GM12801 (cell line): ENCODE data around the gene POLR1A.
A peak's percentile ranks its signal among the peaks of the same experiment; 100 is the strongest.

Source experiments
- TF ChIP-seq, protein P1 (sequence below): IDR thresholded peaks from one replicate; pipeline ENCODE4 v1.5.1; 2011; ENCODE audit warnings: control low read depth; ENCODE audit not compliant: insufficient read length; ENCODE audit errors: extremely low read depth

POLR1A gene

DNA sequence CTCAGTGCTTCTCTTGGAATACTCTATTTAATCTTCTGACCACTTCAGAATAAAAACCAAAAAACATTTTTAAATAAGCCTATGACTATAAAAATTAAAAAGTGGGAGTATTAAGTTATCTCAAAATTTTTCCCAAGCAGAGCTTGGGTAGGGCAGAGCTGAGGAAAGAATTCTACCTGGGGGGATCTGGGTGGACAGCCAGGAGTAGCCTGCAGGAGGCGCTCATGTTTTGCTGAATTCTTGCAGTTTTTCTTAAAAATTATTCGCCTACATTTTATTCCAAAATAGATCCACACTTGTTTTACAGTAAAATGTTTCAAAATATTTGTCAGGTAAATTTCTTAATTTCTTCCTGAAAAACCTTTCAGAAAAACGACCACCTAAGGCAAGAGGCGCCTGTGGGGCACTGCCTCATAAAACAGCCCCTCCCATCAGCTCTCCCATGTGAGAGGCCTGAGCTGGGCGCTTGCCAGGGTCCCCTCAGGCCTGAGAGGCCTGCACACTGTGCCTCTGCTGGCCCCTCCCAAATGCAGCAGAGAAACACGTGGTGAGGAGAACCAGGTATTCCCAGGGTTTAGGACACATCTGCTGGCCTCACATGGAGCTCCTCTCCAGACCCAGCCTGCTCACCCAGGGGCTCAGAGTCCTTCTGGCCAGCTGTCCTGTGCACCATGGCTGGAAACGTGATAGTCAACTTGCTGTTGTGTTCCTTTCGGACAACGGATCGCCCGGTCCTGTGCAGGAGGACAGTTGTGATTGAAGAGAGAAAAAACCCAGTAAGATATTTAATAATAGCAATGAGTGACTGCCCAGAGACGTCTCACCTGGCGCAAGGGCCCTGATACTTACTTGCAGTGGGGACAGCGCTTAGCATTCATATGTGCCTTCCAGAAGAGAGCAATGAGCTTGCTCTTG is 17.5 kb downstream of the POLR1A start:
- TF ChIP-seq, protein P1, sequence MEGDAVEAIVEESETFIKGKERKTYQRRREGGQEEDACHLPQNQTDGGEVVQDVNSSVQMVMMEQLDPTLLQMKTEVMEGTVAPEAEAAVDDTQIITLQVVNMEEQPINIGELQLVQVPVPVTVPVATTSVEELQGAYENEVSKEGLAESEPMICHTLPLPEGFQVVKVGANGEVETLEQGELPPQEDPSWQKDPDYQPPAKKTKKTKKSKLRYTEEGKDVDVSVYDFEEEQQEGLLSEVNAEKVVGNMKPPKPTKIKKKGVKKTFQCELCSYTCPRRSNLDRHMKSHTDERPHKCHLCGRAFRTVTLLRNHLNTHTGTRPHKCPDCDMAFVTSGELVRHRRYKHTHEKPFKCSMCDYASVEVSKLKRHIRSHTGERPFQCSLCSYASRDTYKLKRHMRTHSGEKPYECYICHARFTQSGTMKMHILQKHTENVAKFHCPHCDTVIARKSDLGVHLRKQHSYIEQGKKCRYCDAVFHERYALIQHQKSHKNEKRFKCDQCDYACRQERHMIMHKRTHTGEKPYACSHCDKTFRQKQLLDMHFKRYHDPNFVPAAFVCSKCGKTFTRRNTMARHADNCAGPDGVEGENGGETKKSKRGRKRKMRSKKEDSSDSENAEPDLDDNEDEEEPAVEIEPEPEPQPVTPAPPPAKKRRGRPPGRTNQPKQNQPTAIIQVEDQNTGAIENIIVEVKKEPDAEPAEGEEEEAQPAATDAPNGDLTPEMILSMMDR: no peak

DNA sequence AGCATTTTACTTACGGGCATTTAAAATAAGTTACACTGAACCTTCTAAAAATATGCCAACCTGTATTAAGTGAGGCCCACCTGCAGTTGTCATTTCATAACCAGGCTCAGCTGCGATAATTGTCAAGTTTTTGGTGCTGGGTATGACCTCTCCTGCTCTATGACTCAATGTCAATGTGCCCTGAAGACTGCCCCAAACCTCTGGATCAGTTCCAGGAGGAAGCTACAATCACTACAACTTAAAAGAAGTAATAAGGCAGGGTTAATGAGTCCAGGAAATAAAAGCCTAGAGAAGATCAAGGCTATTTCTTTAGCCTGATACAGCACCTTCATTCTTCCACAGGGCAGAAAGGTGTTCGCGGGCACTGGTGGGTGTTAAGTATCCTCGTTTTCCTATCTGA is 22.9 kb downstream of the POLR1A start:
- TF ChIP-seq, protein P1: no peak

DNA sequence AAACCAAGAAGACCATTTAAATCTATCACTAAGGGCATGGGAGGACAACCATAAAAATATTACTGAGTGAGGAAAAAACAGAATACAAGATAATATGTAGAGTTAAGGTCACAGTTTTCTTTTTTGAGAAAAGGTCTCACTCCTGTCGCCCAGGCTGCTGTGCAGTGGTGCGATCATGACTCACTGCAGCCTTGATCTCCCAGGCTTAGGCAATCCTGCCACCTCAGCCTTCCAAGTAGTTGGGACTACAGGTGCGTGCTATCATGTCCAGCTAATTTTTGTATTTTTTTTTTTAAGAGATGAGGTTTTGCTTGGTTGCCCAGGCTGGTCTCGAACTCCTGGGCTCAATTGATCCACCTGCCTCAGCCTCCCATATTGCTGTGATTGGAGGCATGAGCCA is 24.0 kb downstream of the POLR1A start:
- TF ChIP-seq, protein P1: no peak

DNA sequence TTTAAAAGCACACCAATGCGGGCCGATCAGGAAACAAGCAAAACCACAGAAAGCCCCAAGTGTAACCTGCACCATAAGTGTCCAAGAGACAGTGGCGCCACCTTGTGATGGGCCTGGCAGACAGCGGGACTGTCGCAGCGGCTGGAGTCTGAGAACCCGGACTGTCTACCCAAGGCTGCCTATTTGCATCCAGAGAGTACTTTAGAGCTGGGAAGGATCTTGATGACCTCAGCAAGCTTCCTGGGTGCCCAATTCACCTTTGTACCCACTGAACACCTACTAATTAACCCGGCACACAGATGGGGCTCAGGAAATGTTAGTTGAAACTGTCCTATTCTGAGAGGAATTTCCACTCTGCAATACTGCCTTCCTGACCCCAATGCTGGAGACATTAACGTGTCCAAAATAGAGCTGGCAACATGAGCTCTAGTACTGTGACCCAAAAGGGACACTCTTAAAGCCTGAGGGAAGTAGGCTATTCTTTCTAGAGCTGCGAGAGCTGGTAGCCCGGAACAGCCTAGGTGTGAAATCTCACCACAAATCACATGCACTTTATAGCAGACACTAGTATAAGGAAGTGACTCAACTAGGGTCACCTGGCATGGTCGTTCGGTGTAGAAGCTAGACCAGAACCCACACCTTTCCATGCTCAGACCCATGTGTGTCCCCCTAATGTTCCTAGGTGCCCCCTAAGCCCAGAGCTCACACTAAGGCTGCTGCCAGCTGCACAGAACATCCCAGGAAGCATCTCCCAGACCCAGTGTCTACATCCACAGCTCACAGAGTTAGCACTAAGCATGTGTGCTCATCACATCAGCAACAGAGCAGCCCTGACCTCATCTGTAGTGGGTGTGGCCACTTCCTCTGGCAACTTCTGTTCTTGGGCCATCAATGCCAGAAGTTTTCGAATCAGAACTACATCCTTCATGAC is 25.4 kb downstream of the POLR1A start:
- TF ChIP-seq, protein P1: peak; percentile 14

DNA sequence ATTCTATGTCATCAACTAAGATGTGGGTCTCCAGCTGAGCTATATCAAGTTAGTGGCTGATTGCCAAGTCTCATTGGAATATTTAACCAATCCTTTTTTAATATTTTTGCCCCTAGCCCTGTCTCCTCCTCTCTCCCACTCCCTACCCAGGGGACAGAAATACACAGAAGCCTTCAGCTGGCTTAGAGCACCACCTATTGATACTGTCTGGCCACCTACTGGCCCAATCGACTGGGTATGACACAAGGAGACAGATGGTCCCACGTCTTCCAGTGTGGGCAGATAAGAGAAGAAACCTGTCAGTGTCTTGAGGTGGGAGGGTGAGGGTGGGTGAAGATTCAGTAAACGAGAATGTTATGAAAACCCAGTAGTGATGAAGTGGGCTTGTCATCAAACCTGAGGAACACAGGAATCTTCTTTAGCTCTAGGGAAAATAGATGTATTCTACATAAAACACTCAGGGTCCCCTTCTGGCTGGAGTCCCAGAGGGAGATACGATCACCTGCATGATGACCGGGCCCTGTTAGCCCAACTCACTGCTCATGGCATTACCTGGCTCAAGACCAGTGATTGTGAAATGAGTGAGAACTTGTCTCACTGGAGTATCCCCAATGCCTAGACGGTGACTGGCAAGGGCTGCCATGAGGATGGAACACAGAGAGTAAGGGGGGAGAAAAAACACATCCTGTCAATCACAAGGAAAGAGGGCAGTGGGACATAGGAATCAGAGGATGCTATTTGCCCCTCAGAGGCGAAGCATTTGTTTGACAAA is 26.7 kb downstream of the POLR1A start:
- TF ChIP-seq, protein P1: no peak

DNA sequence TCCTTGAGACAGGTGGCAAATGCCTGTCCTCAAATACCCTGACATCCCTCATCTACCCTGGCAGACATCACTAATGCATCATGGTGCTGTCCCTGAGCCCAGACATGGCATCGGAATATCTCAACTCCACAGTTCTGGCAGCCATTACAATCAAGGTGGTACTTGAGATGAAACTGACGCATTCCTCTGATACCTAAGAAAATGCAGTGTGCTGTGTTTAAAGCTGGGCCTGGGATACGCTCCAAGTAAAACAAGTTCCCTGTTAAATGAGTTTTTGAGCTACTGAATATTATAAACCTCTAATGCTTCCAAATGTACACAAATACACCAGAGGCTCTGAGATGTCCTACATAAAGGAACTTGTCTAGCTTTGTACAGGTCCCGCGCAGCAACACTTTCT is 29.8 kb downstream of the POLR1A start:
- TF ChIP-seq, protein P1: no peak
